Calu3 (cell line): ENCODE measurements around the gene TSPAN32. TPM values are rescaled to one million over a fixed set of nuclear protein-coding genes. Genes with fewer than 3 reads are reported as not detected.

Source experiments
- BruUV-seq: library from RNA; stranded (reverse); fragments of 400-500 nt; replicated peaks from 2 replicates; lab custom pipeline; 2021; lab: Mats Ljungman, UMichigan
- CTCF ChIA-PET: fragments of 300-600 bp; sonication (Branson Sonifier 250); formaldehyde crosslinking; loops from one replicate; lab custom pipeline; 2022; ENCODE audit warnings: antibody characterized with exemption; lab: Charles Lee
- DNase-seq: peaks from one replicate; pipeline ENCODE4 v3.0.0; 2022
- H3K27ac Mint-ChIP-seq: one replicate; pipeline ENCODE4 v1.8.0; 2022; ENCODE audit warnings: mixed read lengths; ENCODE audit not compliant: unreplicated experiment
- H3K27me3 Mint-ChIP-seq: one replicate; pipeline ENCODE4 v1.8.0; 2022; ENCODE audit warnings: mixed read lengths; ENCODE audit not compliant: unreplicated experiment
- H3K36me3 Mint-ChIP-seq: one replicate; pipeline ENCODE4 v1.8.0; 2022; ENCODE audit warnings: mild to moderate bottlenecking, moderate library complexity, mixed read lengths; ENCODE audit not compliant: insufficient read depth, unreplicated experiment
- H3K4me1 Mint-ChIP-seq: one replicate; pipeline ENCODE4 v1.8.0; 2022; ENCODE audit warnings: mild to moderate bottlenecking, low read depth, mixed read lengths; ENCODE audit not compliant: unreplicated experiment
- H3K4me3 Mint-ChIP-seq: one replicate; pipeline ENCODE4 v1.8.0; 2022; ENCODE audit warnings: mild to moderate bottlenecking, low read depth, moderate library complexity, mixed read lengths; ENCODE audit not compliant: unreplicated experiment
- H3K9me3 Mint-ChIP-seq: one replicate; pipeline ENCODE4 v1.8.0; 2022; ENCODE audit warnings: low read depth, mixed read lengths; ENCODE audit not compliant: unreplicated experiment
- CTCF ChIP-seq: fragments of 200-600 bp; IDR thresholded peaks from one replicate; pipeline ENCODE4 v1.8.0; 2022; ENCODE audit warnings: antibody characterized with exemption; ENCODE audit not compliant: unreplicated experiment
- intact Hi-C: fragments of 100-400 bp; cut with micrococcal nuclease; formaldehyde crosslinking; loops from one replicate; pipeline ENCODE4 v1.10.0; 2022; ENCODE audit not compliant: unreplicated experiment
- total RNA-seq: library from RNA; stranded (reverse); gene quantifications from 2 replicates; pipeline ENCODE4 v1.2.3, GENCODE V29; 2022

The TSPAN32 gene
- total RNA-seq, 1 experiment from 2014 or later, result not detected

- CTCF ChIA-PET, result no interaction called here
- BruUV-seq, result no TSS peak
- intact Hi-C loops, result no loop called here
- no peak overlapping the region for H3K27ac Mint-ChIP-seq
- peaks cover 95% of the 10 kb centered on the region for H3K27me3 Mint-ChIP-seq
- TF ChIP-seq CTCF, result no peak
- no peaks in the 10 kb centered on the region for H3K36me3 Mint-ChIP-seq
- H3K4me1 Mint-ChIP-seq, result no peaks in the 10 kb centered on the region
- H3K9me3 Mint-ChIP-seq, result peaks cover 4% of the 10 kb centered on the region
- DNase-seq, result no peak
- H3K4me3 Mint-ChIP-seq, result no peak overlapping the region
These were observed 47.2 kb downstream of the TSPAN32 start for GRCh38 chr11:2348986-2349385.

- Mint-ChIP-seq H3K4me3 (no peak overlapping the region), H3K36me3 (no peaks in the 10 kb centered on the region), H3K4me1 (no peaks in the 10 kb centered on the region), H3K27me3 (peaks cover 97% of the 10 kb centered on the region), H3K27ac (no peak overlapping the region), H3K9me3 (peaks cover 4% of the 10 kb centered on the region)
- CTCF ChIA-PET, result no interaction called here
- no peak for DNase-seq
- intact Hi-C loops, result no loop called here
- BruUV-seq, result no TSS peak
- TF ChIP-seq CTCF, result no peak
These were observed 49.9 kb downstream of the TSPAN32 start for GRCh38 chr11:2351701-2352100.

- peaks cover 93% of the 10 kb centered on the region for H3K27me3 Mint-ChIP-seq
- no peak overlapping the region for H3K4me3 Mint-ChIP-seq
- no peaks in the 10 kb centered on the region for H3K4me1 Mint-ChIP-seq
- no TSS peak for BruUV-seq
- no peaks in the 10 kb centered on the region for H3K36me3 Mint-ChIP-seq
- CTCF ChIA-PET, result no interaction called here
- H3K27ac Mint-ChIP-seq, result no peak overlapping the region
- peaks cover 4% of the 10 kb centered on the region for H3K9me3 Mint-ChIP-seq
- TF ChIP-seq CTCF, result no peak
- intact Hi-C loops, result no loop called here
- DNase-seq, result no peak
These were observed 50.6 kb downstream of the TSPAN32 start for GRCh38 chr11:2352420-2352819.

GRCh38 chr11:2355000-2355644, 53.3 kb downstream of the TSPAN32 start:
- Mint-ChIP-seq H3K27me3 (peaks cover 78% of the 10 kb centered on the region), H3K4me1 (no peaks in the 10 kb centered on the region), H3K4me3 (no peak overlapping the region), H3K9me3 (no peaks in the 10 kb centered on the region), H3K27ac (no peak overlapping the region), H3K36me3 (no peaks in the 10 kb centered on the region)
- CTCF ChIA-PET, result no interaction called here
- intact Hi-C loops, result no loop called here
- DNase-seq, result no peak
- BruUV-seq, result no TSS peak
- TF ChIP-seq CTCF, result no peak
